Osteoblast (primary cell): ENCODE measurements around the gene EXD3. TPM values are rescaled to one million over a fixed set of nuclear protein-coding genes. Genes with fewer than 3 reads are reported as not detected.

Experiments
- DNase-seq: peaks from one replicate; pipeline ENCODE4 v3.0.0; 2011; ENCODE audit warnings: low spot score, mixed read lengths; ENCODE audit not compliant: insufficient read length; ENCODE audit errors: missing footprints
- H2AFZ ChIP-seq: 2 replicates; pipeline ENCODE4 v1.6.0; 2011; ENCODE audit warnings: mild to moderate bottlenecking, low read length
- H3K27ac ChIP-seq: 2 replicates; pipeline ENCODE4 v1.5.1; 2011; ENCODE audit warnings: mild to moderate bottlenecking, low read depth, low read length, moderate library complexity
- H3K27me3 ChIP-seq: 2 replicates; pipeline ENCODE4 v1.6.0; 2012; ENCODE audit warnings: mild to moderate bottlenecking, control low read depth, inconsistent platforms, low read length, moderate library complexity; ENCODE audit not compliant: insufficient read depth
- H3K36me3 ChIP-seq: 2 replicates; pipeline ENCODE4 v1.5.1; 2011; ENCODE audit warnings: mild to moderate bottlenecking, low read length, control low read depth, moderate library complexity; ENCODE audit not compliant: insufficient read depth
- H3K4me1 ChIP-seq: 2 replicates; pipeline ENCODE4 v1.5.1; 2011; ENCODE audit warnings: mild to moderate bottlenecking, low read length, control low read depth, moderate library complexity; ENCODE audit not compliant: insufficient read depth
- H3K4me2 ChIP-seq: 2 replicates; pipeline ENCODE4 v1.6.0; 2011; ENCODE audit warnings: mild to moderate bottlenecking, low read length; ENCODE audit not compliant: insufficient read depth
- H3K4me3 ChIP-seq: fragments of 200-600 bp; sonication (generic); 3 replicates; pipeline ENCODE4 v1.5.1; 2012; ENCODE audit warnings: mild to moderate bottlenecking, low read length, inconsistent platforms; ENCODE audit not compliant: insufficient read depth
- H3K79me2 ChIP-seq: 2 replicates; pipeline ENCODE4 v1.6.0; 2012; ENCODE audit warnings: mild to moderate bottlenecking, low read length, control low read depth, inconsistent platforms; ENCODE audit not compliant: insufficient read depth
- H3K9me3 ChIP-seq: 2 replicates; pipeline ENCODE4 v1.5.1; 2011; ENCODE audit warnings: low read depth, low read length, control low read depth
- H4K20me1 ChIP-seq: 2 replicates; pipeline ENCODE4 v1.6.0; 2012; ENCODE audit warnings: mild to moderate bottlenecking, low read length, control low read depth; ENCODE audit not compliant: insufficient read depth
- total RNA-seq: library from RNA; depleted of rRNA; stranded (reverse); fragments of >200 nt; gene quantifications from 2 replicates; pipeline ENCODE4 v1.2.3, GENCODE V29; 2012
- TF ChIP-seq, protein P1 (sequence below): IDR thresholded peaks from 2 replicates; pipeline ENCODE4 v1.5.1; 2011; ENCODE audit warnings: mild to moderate bottlenecking, low read depth, low read length, moderate library complexity; ENCODE audit errors: extremely low read depth

Gene EXD3
- total RNA-seq, 1 donor: 7.6 TPM

GRCh38 chr9:137447722-137448601, 25.0 kb upstream of the EXD3 start:
- no peaks in the 10 kb centered on the region for H3K79me2 ChIP-seq
- H4K20me1 ChIP-seq: peaks cover 1% of the 10 kb centered on the region
- TF ChIP-seq, protein P1, sequence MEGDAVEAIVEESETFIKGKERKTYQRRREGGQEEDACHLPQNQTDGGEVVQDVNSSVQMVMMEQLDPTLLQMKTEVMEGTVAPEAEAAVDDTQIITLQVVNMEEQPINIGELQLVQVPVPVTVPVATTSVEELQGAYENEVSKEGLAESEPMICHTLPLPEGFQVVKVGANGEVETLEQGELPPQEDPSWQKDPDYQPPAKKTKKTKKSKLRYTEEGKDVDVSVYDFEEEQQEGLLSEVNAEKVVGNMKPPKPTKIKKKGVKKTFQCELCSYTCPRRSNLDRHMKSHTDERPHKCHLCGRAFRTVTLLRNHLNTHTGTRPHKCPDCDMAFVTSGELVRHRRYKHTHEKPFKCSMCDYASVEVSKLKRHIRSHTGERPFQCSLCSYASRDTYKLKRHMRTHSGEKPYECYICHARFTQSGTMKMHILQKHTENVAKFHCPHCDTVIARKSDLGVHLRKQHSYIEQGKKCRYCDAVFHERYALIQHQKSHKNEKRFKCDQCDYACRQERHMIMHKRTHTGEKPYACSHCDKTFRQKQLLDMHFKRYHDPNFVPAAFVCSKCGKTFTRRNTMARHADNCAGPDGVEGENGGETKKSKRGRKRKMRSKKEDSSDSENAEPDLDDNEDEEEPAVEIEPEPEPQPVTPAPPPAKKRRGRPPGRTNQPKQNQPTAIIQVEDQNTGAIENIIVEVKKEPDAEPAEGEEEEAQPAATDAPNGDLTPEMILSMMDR: no peak
- H3K27me3 ChIP-seq: peaks cover 1% of the 10 kb centered on the region
- no peaks in the 10 kb centered on the region for H3K9me3 ChIP-seq
- H2AFZ ChIP-seq: no peak overlapping the region
- H3K27ac ChIP-seq: no peak overlapping the region
- no peaks in the 10 kb centered on the region for H3K4me1 ChIP-seq
- H3K4me2 ChIP-seq: no peak overlapping the region
- peaks cover 4% of the 10 kb centered on the region for H3K36me3 ChIP-seq
- DNase-seq: peak; percentile 78
- no peak overlapping the region for H3K4me3 ChIP-seq

DNA sequence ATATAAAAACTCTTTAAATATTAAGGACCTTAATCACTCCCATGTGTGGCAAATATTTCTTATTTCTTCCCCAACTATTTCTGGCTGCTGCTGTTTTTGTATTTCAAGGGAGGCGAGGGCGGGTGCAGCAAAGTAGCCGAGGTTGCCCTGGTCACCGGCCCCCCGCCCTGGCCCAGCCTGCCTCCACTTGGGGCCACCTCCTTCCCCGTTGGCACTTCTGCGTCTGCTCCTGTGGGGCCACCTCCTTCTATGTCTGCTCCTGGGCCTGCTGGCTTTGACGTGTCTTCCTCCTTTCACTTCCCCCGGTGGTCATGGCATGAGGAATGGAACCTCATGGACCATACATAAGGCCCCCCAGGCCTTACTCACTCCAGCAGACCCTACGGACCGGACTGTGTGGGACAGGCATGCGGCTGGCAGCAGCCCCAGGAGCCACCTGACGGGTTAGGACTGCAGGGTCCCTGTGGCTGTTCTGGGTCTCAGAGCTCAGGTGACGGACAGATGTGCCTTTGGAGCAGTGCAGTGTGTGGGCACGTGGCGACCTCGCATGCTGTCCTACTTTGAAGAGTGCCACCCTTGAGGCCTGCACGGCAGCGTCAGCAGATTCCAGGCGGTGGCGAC, 24.0 kb upstream of the EXD3 start:
- H3K27ac ChIP-seq: no peak overlapping the region
- H3K4me1 ChIP-seq: no peaks in the 10 kb centered on the region
- no peak overlapping the region for H2AFZ ChIP-seq
- peak; percentile 86 for DNase-seq
- TF ChIP-seq, protein P1: no peak
- H3K4me2 ChIP-seq: no peak overlapping the region
- H3K79me2 ChIP-seq: no peaks in the 10 kb centered on the region
- no peak overlapping the region for H3K4me3 ChIP-seq
- no peaks in the 10 kb centered on the region for H4K20me1 ChIP-seq
- H3K27me3 ChIP-seq: peaks cover 11% of the 10 kb centered on the region
- no peaks in the 10 kb centered on the region for H3K36me3 ChIP-seq
- H3K9me3 ChIP-seq: no peaks in the 10 kb centered on the region

GRCh38 chr9:137445930-137446431, 23.0 kb upstream of the EXD3 start:
- H3K27me3 ChIP-seq: peaks cover 12% of the 10 kb centered on the region
- no peak overlapping the region for H3K27ac ChIP-seq
- H3K36me3 ChIP-seq: no peaks in the 10 kb centered on the region
- no peak overlapping the region for H2AFZ ChIP-seq
- TF ChIP-seq, protein P1: no peak
- no peaks in the 10 kb centered on the region for H3K4me1 ChIP-seq
- no peak overlapping the region for H3K4me3 ChIP-seq
- H3K9me3 ChIP-seq: no peaks in the 10 kb centered on the region
- no peak overlapping the region for H3K4me2 ChIP-seq
- H3K79me2 ChIP-seq: no peaks in the 10 kb centered on the region
- DNase-seq: peak; percentile 79
- no peaks in the 10 kb centered on the region for H4K20me1 ChIP-seq

- H3K4me2 ChIP-seq: no peak overlapping the region
- H2AFZ ChIP-seq: no peak overlapping the region
- TF ChIP-seq, protein P1: peak; percentile 89
Measured at GRCh38 chr9:137445275-137445807, 22.4 kb upstream of the EXD3 start.

More at GRCh38 chr9:137445275-137445807, 22.4 kb upstream of the EXD3 start:
- H3K79me2 ChIP-seq: no peaks in the 10 kb centered on the region
- H3K4me1 ChIP-seq: no peaks in the 10 kb centered on the region
- peaks cover 12% of the 10 kb centered on the region for H3K27me3 ChIP-seq
- no peaks in the 10 kb centered on the region for H3K9me3 ChIP-seq
- no peak overlapping the region for H3K4me3 ChIP-seq
- H3K36me3 ChIP-seq: no peaks in the 10 kb centered on the region
- H3K27ac ChIP-seq: no peak overlapping the region
- no peaks in the 10 kb centered on the region for H4K20me1 ChIP-seq
- peak; percentile 99 for DNase-seq
